K562 (cell line): Measurements from ENCODE around the gene MRPL10. TPM values are rescaled to one million over a fixed set of nuclear protein-coding genes. Genes with fewer than 3 reads are reported as not detected.

Source experiments
- ATAC-seq: fragments of 200-7000 bp; cut with Tn5 transposase; 3 replicates; pipeline ENCODE4 v1.9.1; 2020; ENCODE audit warnings: moderate library complexity
- BruUV-seq: library from RNA; stranded (reverse); fragments of 400-500 nt; replicated peaks from 2 replicates; lab custom pipeline; 2021; lab: Mats Ljungman, UMichigan
- CTCF ChIA-PET: fragments of 300-600 bp; formaldehyde crosslinking; extraction: SDS; loops from one replicate; lab custom pipeline; 2021; ENCODE audit warnings: low intra/inter-chr PET ratio; lab: Yijun Ruan, JAX
- POLR2A ChIA-PET: fragments of 300-600, 350-650 bp; sonication (Branson Sonifier 250); formaldehyde crosslinking; extraction: SDS; loops from one replicate; lab custom pipeline; 2021; ENCODE audit warnings: antibody characterized with exemption, inconsistent platforms; lab: Yijun Ruan, JAX
- DNase-seq, 4 experiments: peaks; one replicate each; pipeline versions ENCODE4 v3.0.0 to v3.0.0-alpha.2; 2011 to 2018; ENCODE audit warnings: low spot score in 3 of 4, mixed read lengths in 3 of 4; ENCODE audit errors: extremely low read depth in 1 of 4
- FAIRE-seq: peaks from 2 replicates; lab custom pipeline; 2011; peaks lifted over from hg19 to GRCh38; lab: Jason Lieb, UNC
- H2AFZ ChIP-seq: 2 replicates; pipeline ENCODE4 v1.6.0; 2011; ENCODE audit warnings: low read depth, low read length, control low read depth, inconsistent platforms
- H3K27ac ChIP-seq: fragments of 200-600 bp; 3 replicates; pipeline ENCODE4 v1.8.0; 2011; ENCODE audit warnings: low read depth, mild to moderate bottlenecking, control low read depth, inconsistent platforms, low read length, moderate library complexity, mixed read lengths; ENCODE audit errors: extremely low read depth
- H3K27me3 ChIP-seq, 2 experiments: fragments of 300-600 bp in 1 of 2; 2 replicates in 1 of 2; 3 replicates in 1 of 2; pipeline versions ENCODE4 v1.6.0 to v1.8.0; 2011; ENCODE audit warnings: inconsistent platforms in 2 of 2, low read length in 2 of 2, mild to moderate bottlenecking in 1 of 2, mixed read lengths in 1 of 2, moderate library complexity in 1 of 2; ENCODE audit not compliant: control insufficient read depth in 2 of 2, insufficient read depth in 2 of 2
- H3K36me3 ChIP-seq: fragments of 300-600 bp; 3 replicates; pipeline ENCODE4 v1.8.0; 2011; ENCODE audit warnings: mild to moderate bottlenecking, low read length, inconsistent platforms; ENCODE audit not compliant: control insufficient read depth, insufficient read depth
- H3K4me1 ChIP-seq, 2 experiments: fragments of 200-600 bp in 1 of 2; replicated peaks in 1 of 2; 2 replicates in 1 of 2; 3 replicates in 1 of 2; pipeline versions ENCODE4 v1.5.1 to v1.8.0; 2011; ENCODE audit warnings: inconsistent platforms in 2 of 2, low read length in 2 of 2, mild to moderate bottlenecking in 1 of 2, mixed read lengths in 1 of 2, moderate library complexity in 1 of 2; ENCODE audit not compliant: control insufficient read depth in 2 of 2, insufficient read depth in 2 of 2
- H3K4me2 ChIP-seq: 2 replicates; pipeline ENCODE4 v1.6.1; 2011; ENCODE audit warnings: low read length, control low read depth, inconsistent platforms, mixed read lengths; ENCODE audit not compliant: insufficient read depth
- H3K4me3 ChIP-seq: fragments of 200-600 bp; sonication (generic), shearing (Covaris generic); 2 replicates; pipeline ENCODE4 v1.5.1; 2016; ENCODE audit warnings: control low read depth, inconsistent platforms
- H3K79me2 ChIP-seq: fragments of 200-600 bp; 3 replicates; pipeline ENCODE4 v1.8.0; 2011; ENCODE audit warnings: low read length, inconsistent platforms; ENCODE audit not compliant: control insufficient read depth, insufficient read depth
- H3K9ac ChIP-seq, 2 experiments: 2 replicates each; pipeline versions ENCODE4 v1.6.0 to v1.6.1; 2011; ENCODE audit warnings: low read depth in 2 of 2, low read length in 2 of 2, control low read depth in 1 of 2, inconsistent platforms in 1 of 2, mild to moderate bottlenecking in 1 of 2, mixed read lengths in 1 of 2; ENCODE audit not compliant: insufficient read depth in 1 of 2
- H3K9me1 ChIP-seq: one replicate; pipeline ENCODE4 v1.6.0; 2011; ENCODE audit warnings: inconsistent platforms, mild to moderate bottlenecking, low read length, moderate library complexity; ENCODE audit not compliant: control insufficient read depth, insufficient read depth
- H3K9me3 ChIP-seq: replicated peaks from 2 replicates; pipeline ENCODE4 v1.5.1; 2011; ENCODE audit warnings: low read depth, low read length, inconsistent platforms; ENCODE audit not compliant: control insufficient read depth, insufficient read depth
- H4K20me1 ChIP-seq: replicated peaks from 2 replicates; pipeline ENCODE4 v1.6.1; 2011; ENCODE audit warnings: low read length, inconsistent platforms, mixed read lengths; ENCODE audit not compliant: control insufficient read depth, insufficient read depth
- FIP1L1 ChIP-seq: fragments of 200-400 bp; formaldehyde crosslinking; IDR thresholded peaks from 2 replicates; pipeline ENCODE4 v1.6.1; 2018; ENCODE audit warnings: mild to moderate bottlenecking, low read depth, low read length; ENCODE audit not compliant: poor library complexity, severe bottlenecking
- GATAD2B ChIP-seq: fragments of 450-650 bp; IDR thresholded peaks from 2 replicates; pipeline ENCODE4 v1.6.1; 2017; ENCODE audit warnings: mild to moderate bottlenecking, borderline replicate concordance
- MCM7 ChIP-seq, 2 experiments: fragments of 450-650 bp; IDR thresholded peaks; 2 replicates each; pipeline ENCODE4 v1.6.1; 2016 to 2018
- MTA1 ChIP-seq: fragments of 450-650 bp; IDR thresholded peaks from 2 replicates; pipeline ENCODE4 v1.6.1; 2017; ENCODE audit warnings: borderline replicate concordance
- NELFE ChIP-seq: IDR thresholded peaks from 2 replicates; pipeline ENCODE4 v1.6.1; 2011; ENCODE audit warnings: mild to moderate bottlenecking; ENCODE audit not compliant: insufficient read depth, insufficient read length
- NR4A1 ChIP-seq, 2 experiments: fragments of 250-450 bp in 1 of 2; fragments of 450-650 bp in 1 of 2; sonication (Bioruptor Pico) in 1 of 2; IDR thresholded peaks; 2 replicates each; pipeline versions ENCODE4 v1.4.0 to v1.6.1; 2016 to 2020; ENCODE audit warnings: mild to moderate bottlenecking in 2 of 2, missing compliant biosample characterization in 1 of 2, missing genetic modification characterization in 1 of 2, moderate library complexity in 1 of 2
- RBM39 ChIP-seq: fragments of 200-400 bp; formaldehyde crosslinking; optimal IDR thresholded peaks from 2 replicates; pipeline ENCODE3; 2018; ENCODE audit warnings: low read depth, low read length
- TAL1 ChIP-seq: fragments of 450-650 bp; IDR thresholded peaks from 2 replicates; pipeline ENCODE4 v1.6.1; 2016; ENCODE audit warnings: mild to moderate bottlenecking
- ZKSCAN1 ChIP-seq: fragments of 150-350 bp; IDR thresholded peaks from 2 replicates; pipeline ENCODE4 v1.6.1; 2016; ENCODE audit warnings: low read depth, low read length
- WGBS: fragments of 100-300 bp; shearing (Covaris generic); methylation state at CpG from one replicate; pipeline ENCODE4 v1.1.6; 2016; ENCODE audit warnings: low coverage, mixed read lengths; ENCODE audit not compliant: insufficient coverage; ENCODE audit errors: missing lambda C conversion rate; 5-methylcytosine and 5-hydroxymethylcytosine counted together
- in situ Hi-C: fragments of 300-500 bp; cut with MboI; formaldehyde crosslinking; loops from 4 replicates; pipeline ENCODE4 v1.15.0; 2018; ENCODE audit warnings: inconsistent platforms, mixed read lengths
- intact Hi-C: fragments of 100-400 bp; cut with micrococcal nuclease; formaldehyde crosslinking; loops from 2 replicates; pipeline ENCODE4 v1.14.2; 2022
- polyA plus RNA-seq, 8 experiments: library from polyadenylated mRNA; depleted of rRNA in 4 of 8; stranded (reverse) in 5 of 8; unstranded in 3 of 8; fragments of >200 nt; fragmentation: Nextera tagmentation in 2 of 8; fragmentation: Illumina TruSeq in 1 of 8; extraction: Ambion mirVana in 2 of 8; extraction: Trizol in 1 of 8; gene quantifications; 2 replicates each; pipeline versions ENCODE4 v1.2.1 to v1.2.3, GENCODE V29; 2011 to 2014; ENCODE audit warnings: inconsistent platforms in 1 of 8, missing spikeins in 1 of 8
- total RNA-seq, 7 experiments: library from RNA; depleted of rRNA in 6 of 7; stranded (reverse); fragments of >200 nt in 6 of 7; fragmentation: Illumina TruSeq in 2 of 7; extraction: Trizol in 2 of 7; gene quantifications; 2 replicates each; pipeline versions ENCODE4 v1.2.1 to v1.2.3, GENCODE V29; 2011 to 2021; ENCODE audit warnings: low replicate concordance in 1 of 7
- TF ChIP-seq, protein P1 (sequence below): IDR thresholded peaks from 2 replicates; pipeline ENCODE4 v1.6.1; 2011; ENCODE audit not compliant: insufficient read length; ENCODE audit errors: extremely low read depth
- TF ChIP-seq, protein P2 (sequence below): sonication (generic); formaldehyde crosslinking; IDR thresholded peaks from 2 replicates; pipeline ENCODE4 v1.8.0; 2022; ENCODE audit warnings: missing genetic modification reagents, mild to moderate bottlenecking, borderline replicate concordance
- TF ChIP-seq, protein P3 (sequence below), 2 experiments: IDR thresholded peaks in 1 of 2; conservative IDR thresholded peaks in 1 of 2; 2 replicates each; pipeline ENCODE4 v1.6.1; 2016; ENCODE audit warnings: low read depth in 2 of 2, mild to moderate bottlenecking in 1 of 2, missing compliant biosample characterization in 1 of 2, missing genetic modification characterization in 1 of 2, moderate library complexity in 1 of 2

The MRPL10 gene
- total and polyA plus RNA-seq, 9 of the 15 experiments (the other 6 are each of a cell fraction or from before 2014, with no cell fraction given), result 27.8 to 105 (median 67.3) TPM

DNA sequence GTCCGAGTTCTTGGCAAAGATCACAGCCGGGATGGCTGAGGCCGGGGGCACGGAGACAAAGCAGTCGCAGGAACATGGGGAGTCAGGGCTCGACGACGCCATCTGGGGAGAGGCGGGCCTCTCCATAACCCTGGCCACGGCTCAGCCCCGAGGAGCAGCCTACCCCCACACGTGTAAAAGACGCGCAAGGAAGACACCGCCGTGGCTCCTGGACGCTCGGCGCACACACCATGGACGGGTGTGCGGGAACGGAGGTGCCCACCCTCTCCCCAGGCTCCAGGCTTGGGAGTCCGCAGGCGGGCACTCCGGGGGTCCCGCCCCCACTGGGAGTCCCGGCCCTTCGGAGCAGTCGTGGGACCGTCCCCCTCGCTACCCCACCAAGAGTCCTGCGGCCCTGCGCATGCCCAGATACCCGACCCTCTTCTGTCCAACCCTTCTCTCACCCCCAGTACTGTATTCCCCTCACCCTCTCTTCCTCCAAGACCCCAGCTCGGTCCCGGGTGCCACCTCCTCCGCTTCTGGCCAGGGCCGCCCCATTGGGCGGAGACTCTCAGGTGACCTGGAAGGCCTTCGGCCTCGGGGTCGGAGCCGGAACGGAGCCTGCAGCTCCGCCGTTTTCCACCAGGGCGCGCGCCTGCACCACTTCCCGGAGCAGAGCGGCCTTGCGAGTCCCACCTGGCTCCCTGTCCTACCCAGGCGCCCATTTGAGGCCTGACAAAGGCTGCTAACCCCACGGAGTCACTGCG lies 9.6 kb upstream of the MRPL10 start, which contains the start of gene SCRN2 (continued):
- TF ChIP-seq, protein P1, sequence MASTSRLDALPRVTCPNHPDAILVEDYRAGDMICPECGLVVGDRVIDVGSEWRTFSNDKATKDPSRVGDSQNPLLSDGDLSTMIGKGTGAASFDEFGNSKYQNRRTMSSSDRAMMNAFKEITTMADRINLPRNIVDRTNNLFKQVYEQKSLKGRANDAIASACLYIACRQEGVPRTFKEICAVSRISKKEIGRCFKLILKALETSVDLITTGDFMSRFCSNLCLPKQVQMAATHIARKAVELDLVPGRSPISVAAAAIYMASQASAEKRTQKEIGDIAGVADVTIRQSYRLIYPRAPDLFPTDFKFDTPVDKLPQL, result no peak
- TF ChIP-seq NR4A1 (CRISPR knock-in tag; IDR thresholded peaks at IDR 0.05) (no peak), NR4A1 (tag; IDR thresholded peaks at IDR 0.05) (peak; percentile 55; the same call in 1 of the 2 replicates)
- TF ChIP-seq, protein P2, sequence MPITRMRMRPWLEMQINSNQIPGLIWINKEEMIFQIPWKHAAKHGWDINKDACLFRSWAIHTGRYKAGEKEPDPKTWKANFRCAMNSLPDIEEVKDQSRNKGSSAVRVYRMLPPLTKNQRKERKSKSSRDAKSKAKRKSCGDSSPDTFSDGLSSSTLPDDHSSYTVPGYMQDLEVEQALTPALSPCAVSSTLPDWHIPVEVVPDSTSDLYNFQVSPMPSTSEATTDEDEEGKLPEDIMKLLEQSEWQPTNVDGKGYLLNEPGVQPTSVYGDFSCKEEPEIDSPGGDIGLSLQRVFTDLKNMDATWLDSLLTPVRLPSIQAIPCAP, result 0 out of 2 replicates have a peak, but pooled peaks have one; percentile 83

DNA sequence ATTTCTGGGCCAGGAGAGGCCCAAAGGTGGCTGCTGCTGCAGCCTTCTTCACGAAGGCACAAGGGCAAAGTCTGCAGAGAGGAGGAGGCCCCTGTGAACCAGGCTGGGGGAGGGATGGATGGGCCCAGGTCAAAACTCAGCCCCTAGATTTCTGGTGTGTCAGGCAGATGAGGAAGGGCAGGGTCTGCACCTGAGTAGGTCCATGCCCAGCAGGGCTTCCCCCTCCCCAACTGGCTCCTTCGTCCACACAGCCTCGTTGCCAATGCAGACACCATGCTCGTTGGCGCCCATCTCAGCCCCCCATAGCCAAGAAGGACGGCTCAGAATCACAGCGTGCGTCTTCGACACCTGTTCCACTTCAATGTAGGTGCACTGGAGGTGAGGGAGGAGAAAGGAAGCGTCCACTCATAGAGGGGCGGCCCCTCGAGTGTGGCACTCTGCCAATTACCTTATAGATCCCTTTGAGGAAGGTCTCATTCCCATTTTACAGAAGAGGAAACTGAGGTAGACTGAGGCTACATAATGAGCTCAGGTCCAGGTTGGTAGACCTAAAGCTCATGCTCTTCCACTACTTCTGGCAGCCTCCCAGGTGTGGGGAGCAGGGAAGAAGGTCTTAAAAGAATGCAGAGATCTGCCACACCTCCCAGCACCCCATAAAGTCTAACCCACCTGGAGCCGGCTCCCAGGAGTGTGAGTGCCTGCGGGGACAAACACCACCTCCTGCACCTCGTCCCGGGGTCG lies 8.8 kb upstream of the MRPL10 start:
- BruUV-seq, result no TSS peak
- H3K27ac ChIP-seq, result peak overlapping the region; percentile 75
- no peaks in the 10 kb centered on the region for H3K27me3 ChIP-seq
- ATAC-seq (no peak; the same call in 2 of the 3 replicates), FAIRE-seq (peak; percentile 52), DNase-seq (no peak)
- peak overlapping the region; percentile 91 for H3K4me3 ChIP-seq
- 64% methylated on average over 14 of the region's 17 CpGs for WGBS
- in situ Hi-C loops, result loop anchor here (5.0 kb wide), 2 partner anchors 52 to 177 kb away; no protein-coding TSS in a partner anchor
- H2AFZ ChIP-seq, result peak overlapping the region; percentile 99
- H3K9me1 ChIP-seq, result no peaks in the 10 kb centered on the region
- peaks cover 12% of the 10 kb centered on the region for H3K79me2 ChIP-seq
- peak overlapping the region; percentile 84 to 93 for H3K9ac ChIP-seq
- H3K4me2 ChIP-seq, result peak overlapping the region; percentile 86
- peaks cover 33 to 52% of the 10 kb centered on the region in 2 experiments for H3K4me1 ChIP-seq
- H3K36me3 ChIP-seq, result peaks cover 20% of the 10 kb centered on the region; the same call in 1 of the 3 replicates
- no peaks in the 10 kb centered on the region for H3K9me3 ChIP-seq
- POLR2A ChIA-PET, result interaction anchor here (0.8 to 1.9 kb wide), 8 partner anchors 9 to 131 kb away, joined by 3 to 10 read pairs (median 5); partner anchors contain the start of genes CDK5RAP3, LRRC46 and MRPL10
- CTCF ChIA-PET, result interaction anchor here (1.6 to 5.9 kb wide), 4 partner anchors 13 to 107 kb away, joined by 4 to 171 read pairs (median 18); no protein-coding TSS in a partner anchor
- H4K20me1 ChIP-seq, result no peaks in the 10 kb centered on the region
- intact Hi-C loops, result loop anchor here (2.0 to 10.0 kb wide), 2 partner anchors 107 to 295 kb away; no protein-coding TSS in a partner anchor
- TF ChIP-seq, protein P3, sequence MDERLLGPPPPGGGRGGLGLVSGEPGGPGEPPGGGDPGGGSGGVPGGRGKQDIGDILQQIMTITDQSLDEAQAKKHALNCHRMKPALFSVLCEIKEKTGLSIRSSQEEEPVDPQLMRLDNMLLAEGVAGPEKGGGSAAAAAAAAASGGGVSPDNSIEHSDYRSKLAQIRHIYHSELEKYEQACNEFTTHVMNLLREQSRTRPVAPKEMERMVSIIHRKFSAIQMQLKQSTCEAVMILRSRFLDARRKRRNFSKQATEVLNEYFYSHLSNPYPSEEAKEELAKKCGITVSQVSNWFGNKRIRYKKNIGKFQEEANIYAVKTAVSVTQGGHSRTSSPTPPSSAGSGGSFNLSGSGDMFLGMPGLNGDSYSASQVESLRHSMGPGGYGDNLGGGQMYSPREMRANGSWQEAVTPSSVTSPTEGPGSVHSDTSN (CRISPR knock-in tag; IDR thresholded peaks at IDR 0.05; ENCODE audit: low read depth), result no peak
- TF ChIP-seq, protein P3 (tag; conservative IDR thresholded peaks at IDR 0.05; ENCODE audit: low read depth), result no peak
- TF ChIP-seq TAL1, result no peak
- no peak for TF ChIP-seq RBM39
- no peak for TF ChIP-seq ZKSCAN1
- TF ChIP-seq MCM7 (IDR thresholded peaks at IDR 0.05), result no peak
- TF ChIP-seq GATAD2B, result no peak
- no peak for TF ChIP-seq MTA1
- TF ChIP-seq NELFE, result no peak
- TF ChIP-seq FIP1L1, result no peak
